Adrenal gland (tissue), 12 donors: ENCODE data around the gene COL4A1. TPM values are rescaled to one million over a fixed set of nuclear protein-coding genes. Genes with fewer than 3 reads are reported as not detected.

ENCODE experiments used
- DNase-seq, 7 donors: peaks; one replicate each; pipeline ENCODE4 v3.0.0-alpha.2; 2019 to 2020
- H3K27ac ChIP-seq, 5 donors: fragments of 200-600 bp; sonication (generic) in 4 of 5; 1 replicate in 3 of 5; 2 replicates in 2 of 5; pipeline versions ENCODE4 v1.5.1 to v1.8.0; 2016 to 2020; ENCODE audit warnings: mild to moderate bottlenecking in 1 of 5
- H3K27me3 ChIP-seq: fragments of 200-600 bp; 2 replicates; pipeline ENCODE4 v1.8.0; 2021
- H3K36me3 ChIP-seq, 2 donors: fragments of 200-600 bp; replicated peaks in 1 of 2; 1 replicate in 1 of 2; 2 replicates in 1 of 2; pipeline versions ENCODE4 v1.5.1 to v1.8.0; 2018 to 2022
- H3K4me1 ChIP-seq, 2 donors: fragments of 200-600 bp; replicated peaks in 1 of 2; 1 replicate in 1 of 2; 2 replicates in 1 of 2; pipeline versions ENCODE4 v1.5.1 to v1.8.0; 2018 to 2021
- H3K4me3 ChIP-seq, 4 donors: fragments of 200-600 bp; sonication (generic) in 3 of 4; one replicate each; pipeline ENCODE4 v1.5.1; 2016 to 2018
- H3K9me3 ChIP-seq, 3 donors: fragments of 200-600 bp; sonication (generic) in 1 of 3; replicated peaks in 1 of 3; 1 replicate in 2 of 3; 2 replicates in 1 of 3; pipeline versions ENCODE4 v1.5.1 to v1.8.0; 2016 to 2021
- POLR2A ChIP-seq, 2 donors: fragments of 450-650 bp; IDR thresholded peaks; one replicate each; pipeline ENCODE4 v1.6.1; 2017; ENCODE audit warnings: antibody characterized with exemption in 2 of 2, mild to moderate bottlenecking in 2 of 2, moderate library complexity in 1 of 2
- WGBS, 4 donors: extraction: QIAGEN DNeasy Blood & Tissue Kit in 2 of 4; methylation state at CpG; one replicate each; pipeline versions ENCODE4 v1.1.5 to v1.1.7; 2013 to 2017; 5-methylcytosine and 5-hydroxymethylcytosine counted together
- intact Hi-C, 2 donors: fragments of 100-400 bp; cut with DNase I; formaldehyde crosslinking; loops; one replicate each; pipeline versions ENCODE4 v1.14.1 to v1.15.0; 2022 to 2023
- polyA plus RNA-seq, 3 donors: library from polyadenylated mRNA; stranded (reverse); fragments of 200-250 nt in 2 of 3; fragments of 350-450 nt in 1 of 3; fragmentation: Illumina TruSeq in 1 of 3; extraction: RNeasy Lipid Tissue Mini Kit (QIAGEN cat#74804) in 1 of 3; gene quantifications; one replicate each; pipeline ENCODE4 v1.2.3, GENCODE V29; 2013 to 2014
- total RNA-seq, 9 donors: library from RNA; depleted of rRNA in 4 of 9; stranded (reverse); fragments of >200 nt in 4 of 9; fragments of 120-200 nt in 1 of 9; fragmentation: NEBNext Ultra II Directional in 1 of 9; extraction: Animal tissue kit (Norgen Biotek cat#: 25700) in 1 of 9; gene quantifications; one replicate each; pipeline versions ENCODE4 v1.1.0 to v1.2.4, GENCODE V29; 2013 to 2023
- TF ChIP-seq, protein P1 (sequence below), 6 experiments: fragments of 450-650 bp in 4 of 6; fragments of 200-600 bp in 2 of 6; sonication (generic) in 1 of 6; IDR thresholded peaks; 1 replicate in 5 of 6; 2 replicates in 1 of 6; pipeline versions ENCODE4 v1.5.1 to v1.8.0; 2016 to 2021; ENCODE audit warnings: antibody characterized with exemption in 6 of 6, mild to moderate bottlenecking in 2 of 6, moderate library complexity in 1 of 6
- donor health status: healthy with polysubstance abuse.
- donor health status: Bipolar disorder and iron deficiency.
- donor health status: DM: yes; HTN: yes; CAD: no.
- donor health status: DM: no; HTN: no; CAD: no.
- donor health status: DM: no; HTN: no; CAD: no.
- donor health status: DM: yes; HTN: yes; CAD: no.

The COL4A1 gene
- total and polyA plus RNA-seq, 12 donors, result 62.4 to 364 (median 183) TPM

DNA sequence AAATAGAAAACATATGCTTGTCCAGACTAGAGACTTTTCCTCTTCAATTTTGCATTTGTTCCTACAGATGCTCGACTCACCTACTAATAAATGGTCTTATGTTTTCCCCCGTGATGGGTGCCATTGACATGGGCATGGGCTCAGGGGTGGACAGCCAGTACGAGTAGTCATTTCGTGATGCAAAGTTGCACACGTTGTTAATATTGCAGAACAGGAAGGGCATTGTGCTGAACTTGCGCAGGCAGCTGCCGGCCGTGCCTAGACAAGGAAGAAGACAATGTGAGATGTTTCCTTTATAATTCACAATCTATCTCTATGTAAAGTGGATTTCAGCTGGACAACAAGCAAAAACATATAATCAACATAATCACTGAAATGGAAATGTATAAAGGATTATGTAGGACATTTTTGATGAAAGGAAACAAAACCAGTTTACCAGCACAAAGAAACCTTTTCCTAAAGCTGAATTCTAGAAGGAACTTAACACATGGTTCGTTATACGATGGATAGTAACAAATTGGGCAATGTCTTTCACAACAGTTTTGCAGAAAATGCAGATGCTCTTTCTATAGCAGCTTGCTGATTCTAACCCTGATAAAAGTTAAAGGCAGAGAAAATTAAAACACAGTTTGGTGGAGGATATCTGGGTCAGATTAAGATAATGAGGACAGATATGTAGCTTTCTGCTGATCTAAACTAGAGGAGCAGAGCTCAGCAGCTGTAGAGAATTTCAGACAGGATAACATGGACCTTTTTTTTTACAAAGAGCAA is 145.7 kb downstream of the COL4A1 start:
- no peaks in the 10 kb centered on the region for H3K27me3 ChIP-seq
- TF ChIP-seq, protein P1, sequence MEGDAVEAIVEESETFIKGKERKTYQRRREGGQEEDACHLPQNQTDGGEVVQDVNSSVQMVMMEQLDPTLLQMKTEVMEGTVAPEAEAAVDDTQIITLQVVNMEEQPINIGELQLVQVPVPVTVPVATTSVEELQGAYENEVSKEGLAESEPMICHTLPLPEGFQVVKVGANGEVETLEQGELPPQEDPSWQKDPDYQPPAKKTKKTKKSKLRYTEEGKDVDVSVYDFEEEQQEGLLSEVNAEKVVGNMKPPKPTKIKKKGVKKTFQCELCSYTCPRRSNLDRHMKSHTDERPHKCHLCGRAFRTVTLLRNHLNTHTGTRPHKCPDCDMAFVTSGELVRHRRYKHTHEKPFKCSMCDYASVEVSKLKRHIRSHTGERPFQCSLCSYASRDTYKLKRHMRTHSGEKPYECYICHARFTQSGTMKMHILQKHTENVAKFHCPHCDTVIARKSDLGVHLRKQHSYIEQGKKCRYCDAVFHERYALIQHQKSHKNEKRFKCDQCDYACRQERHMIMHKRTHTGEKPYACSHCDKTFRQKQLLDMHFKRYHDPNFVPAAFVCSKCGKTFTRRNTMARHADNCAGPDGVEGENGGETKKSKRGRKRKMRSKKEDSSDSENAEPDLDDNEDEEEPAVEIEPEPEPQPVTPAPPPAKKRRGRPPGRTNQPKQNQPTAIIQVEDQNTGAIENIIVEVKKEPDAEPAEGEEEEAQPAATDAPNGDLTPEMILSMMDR (IDR thresholded peaks at IDR 0.05), result no peak
- TF ChIP-seq POLR2A (IDR thresholded peaks at IDR 0.05), result no peak
- no peaks in the 10 kb centered on the region for H3K9me3 ChIP-seq
- H3K27ac ChIP-seq, result peak overlapping the region in 2 of 5 donors; percentile 15 to 72
- DNase-seq, result peak in 2 of 7 donors; percentile 35 to 46
- WGBS, 4 donors, result 61 to 70% (median 65%) methylated on average over 10 of the region's 10 CpGs
- H3K36me3 ChIP-seq, result peaks cover 0 to 42% of the 10 kb centered on the region in 2 donors
- H3K4me1 ChIP-seq, result peaks cover 0 to 2% of the 10 kb centered on the region in 2 donors
- intact Hi-C loops, result no loop called here
- H3K4me3 ChIP-seq, result no peak overlapping the region

DNA sequence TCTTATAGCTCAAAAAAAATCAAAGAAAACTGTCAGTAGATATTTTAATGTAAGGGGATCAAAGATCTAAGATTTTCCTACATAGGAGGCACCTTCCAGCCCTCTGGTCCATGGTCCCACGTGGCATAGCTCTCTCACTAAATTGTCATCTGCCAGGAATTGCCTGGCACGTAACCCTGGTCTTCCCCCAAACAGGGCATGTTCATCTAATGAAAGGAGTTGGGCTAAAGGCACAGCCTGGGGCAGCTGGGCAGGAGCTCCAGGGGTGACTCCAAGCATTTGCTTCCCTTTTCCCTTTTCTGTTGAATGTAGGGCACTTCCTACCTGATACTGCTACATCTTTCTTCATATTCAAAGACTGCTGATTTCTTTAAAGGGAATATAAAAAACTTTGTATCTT is 148.7 kb downstream of the COL4A1 start:
- no peak for DNase-seq
- Histone ChIP-seq H3K4me3 (no peak overlapping the region), H3K27ac (no peak overlapping the region), H3K27me3 (no peaks in the 10 kb centered on the region), H3K9me3 (no peaks in the 10 kb centered on the region), H3K36me3 (peaks cover 0 to 25% of the 10 kb centered on the region in 2 donors), H3K4me1 (peaks cover 0 to 5% of the 10 kb centered on the region in 2 donors)
- TF ChIP-seq POLR2A (IDR thresholded peaks at IDR 0.05), result no peak
- TF ChIP-seq, protein P1 (IDR thresholded peaks at IDR 0.05), result no peak
- intact Hi-C loops, result no loop called here
- WGBS, 4 donors, result 72 to 82% (median 80%) methylated on average over 2 of the region's 2 CpGs

DNA sequence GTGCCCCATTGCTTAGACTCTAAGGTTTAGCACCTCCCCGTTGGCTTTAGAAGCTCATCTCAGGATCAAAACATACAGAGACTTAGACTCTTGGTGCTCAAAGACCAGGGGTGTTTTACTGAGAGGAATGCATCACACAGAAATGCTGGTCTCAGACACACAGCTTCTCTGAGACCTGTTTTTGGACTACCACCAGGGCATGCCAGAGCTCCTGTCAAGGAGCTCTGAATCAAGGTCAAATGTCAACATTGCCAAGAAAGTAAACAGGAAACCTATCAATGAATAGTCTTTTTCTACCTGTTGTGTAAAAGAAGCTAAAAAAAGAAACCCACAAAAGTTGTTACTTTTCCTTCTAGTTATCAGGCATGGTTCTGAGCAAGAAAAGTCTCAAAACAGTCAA is 149.2 kb downstream of the COL4A1 start:
- 77 to 91% (median 79%) methylated on average over 1 of the region's 1 CpG for WGBS, 4 donors
- Histone ChIP-seq H3K4me1 (peaks cover 0 to 5% of the 10 kb centered on the region in 2 donors), H3K27me3 (no peaks in the 10 kb centered on the region), H3K36me3 (peaks cover 0 to 26% of the 10 kb centered on the region in 2 donors), H3K4me3 (no peak overlapping the region), H3K9me3 (no peaks in the 10 kb centered on the region), H3K27ac (no peak overlapping the region)
- no peak for DNase-seq
- intact Hi-C loops, result no loop called here
- TF ChIP-seq POLR2A (IDR thresholded peaks at IDR 0.05), result no peak
- TF ChIP-seq, protein P1 (IDR thresholded peaks at IDR 0.05), result no peak

DNA sequence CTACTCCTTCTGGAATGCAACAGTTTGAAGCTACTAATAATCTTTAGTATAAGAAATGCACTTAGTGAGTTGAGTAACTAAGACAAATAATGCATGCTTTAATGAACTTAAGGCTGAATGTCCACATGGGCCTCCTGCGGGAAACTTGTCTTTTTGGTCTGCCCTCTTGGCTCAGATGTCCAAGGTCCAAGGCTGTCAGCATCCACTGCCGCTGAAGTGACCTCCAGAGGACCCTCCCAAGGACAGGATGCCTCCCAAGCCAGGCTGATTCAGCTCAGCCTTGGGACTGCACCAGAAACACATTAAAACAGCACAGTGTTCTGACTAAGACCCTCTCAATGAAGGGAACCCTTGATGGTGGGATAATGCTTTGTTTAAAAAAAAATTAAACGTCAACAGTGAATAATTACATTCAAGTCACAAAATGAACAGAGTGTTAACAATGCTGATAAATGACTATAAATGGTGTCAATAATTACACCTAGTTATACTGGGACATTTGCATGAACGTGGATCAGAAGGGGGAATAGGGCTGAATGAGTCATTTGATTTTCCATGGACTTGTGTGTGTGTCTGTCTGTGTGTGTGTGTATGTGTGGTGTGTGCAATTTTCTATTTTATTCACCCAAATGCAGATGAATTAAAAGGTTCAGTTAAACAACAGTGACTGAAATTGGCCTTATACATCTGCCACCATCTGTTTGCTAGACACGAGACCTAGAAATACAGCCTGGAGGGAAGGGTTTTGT is 150.5 kb downstream of the COL4A1 start:
- 35 to 53% (median 48%) methylated on average over 5 of the region's 5 CpGs for WGBS, 4 donors
- TF ChIP-seq POLR2A (IDR thresholded peaks at IDR 0.05), result no peak
- TF ChIP-seq, protein P1 (IDR thresholded peaks at IDR 0.05), result no peak

More for the DNA sequence above, 150.5 kb downstream of the COL4A1 start:
- Histone ChIP-seq H3K27ac (no peak overlapping the region), H3K4me3 (no peak overlapping the region), H3K4me1 (peaks cover 0 to 5% of the 10 kb centered on the region in 2 donors), H3K27me3 (no peaks in the 10 kb centered on the region), H3K9me3 (no peaks in the 10 kb centered on the region), H3K36me3 (peaks cover 0 to 21% of the 10 kb centered on the region in 2 donors)
- peak in 4 of 7 donors; percentile 25 to 56 (median 35) for DNase-seq
- intact Hi-C loops, result no loop called here
